Hepatocyte (in vitro differentiated cells): Measurements from ENCODE around the gene RASAL1.

Source experiments
- EZH2 ChIP-seq: fragments of 200-600 bp; sonication (generic); IDR thresholded peaks from 2 replicates; pipeline ENCODE4 v1.6.1; 2016; ENCODE audit warnings: antibody characterized with exemption, mild to moderate bottlenecking, borderline replicate concordance
- EZH2phosphoT487 ChIP-seq: fragments of 200-600 bp; sonication (generic); IDR thresholded peaks from one replicate; pipeline ENCODE4 v1.6.1; 2018; ENCODE audit warnings: antibody characterized with exemption, mild to moderate bottlenecking, low read depth, moderate library complexity; ENCODE audit not compliant: unreplicated experiment, severe bottlenecking
- TF ChIP-seq, protein P1 (sequence below): fragments of 200-600 bp; sonication (generic); IDR thresholded peaks from 2 replicates; pipeline ENCODE4 v1.5.1; 2016; ENCODE audit warnings: antibody characterized with exemption, mild to moderate bottlenecking; ENCODE audit not compliant: poor library complexity

DNA sequence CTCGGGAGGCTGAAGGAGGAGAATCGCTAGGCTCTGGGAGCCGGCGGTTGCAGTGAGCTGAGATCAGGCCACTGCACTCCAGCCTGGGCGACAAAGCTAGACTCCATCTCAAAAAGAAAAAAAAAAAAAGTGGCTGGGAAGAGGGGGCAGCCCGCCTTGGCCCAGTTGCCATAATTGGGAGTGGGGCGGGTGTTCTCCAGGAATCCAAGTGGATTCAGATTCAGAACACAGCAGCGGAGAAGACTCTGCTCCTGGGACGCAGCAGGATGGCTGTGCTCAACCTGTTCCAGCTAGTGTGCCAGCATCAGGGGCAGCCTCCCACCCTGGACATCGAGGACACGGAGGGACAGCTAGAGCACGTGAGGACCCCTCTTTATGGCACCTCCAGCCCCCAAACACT, 19.5 kb upstream of the RASAL1 start:
- TF ChIP-seq, protein P1, sequence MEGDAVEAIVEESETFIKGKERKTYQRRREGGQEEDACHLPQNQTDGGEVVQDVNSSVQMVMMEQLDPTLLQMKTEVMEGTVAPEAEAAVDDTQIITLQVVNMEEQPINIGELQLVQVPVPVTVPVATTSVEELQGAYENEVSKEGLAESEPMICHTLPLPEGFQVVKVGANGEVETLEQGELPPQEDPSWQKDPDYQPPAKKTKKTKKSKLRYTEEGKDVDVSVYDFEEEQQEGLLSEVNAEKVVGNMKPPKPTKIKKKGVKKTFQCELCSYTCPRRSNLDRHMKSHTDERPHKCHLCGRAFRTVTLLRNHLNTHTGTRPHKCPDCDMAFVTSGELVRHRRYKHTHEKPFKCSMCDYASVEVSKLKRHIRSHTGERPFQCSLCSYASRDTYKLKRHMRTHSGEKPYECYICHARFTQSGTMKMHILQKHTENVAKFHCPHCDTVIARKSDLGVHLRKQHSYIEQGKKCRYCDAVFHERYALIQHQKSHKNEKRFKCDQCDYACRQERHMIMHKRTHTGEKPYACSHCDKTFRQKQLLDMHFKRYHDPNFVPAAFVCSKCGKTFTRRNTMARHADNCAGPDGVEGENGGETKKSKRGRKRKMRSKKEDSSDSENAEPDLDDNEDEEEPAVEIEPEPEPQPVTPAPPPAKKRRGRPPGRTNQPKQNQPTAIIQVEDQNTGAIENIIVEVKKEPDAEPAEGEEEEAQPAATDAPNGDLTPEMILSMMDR = no peak
- no peak for TF ChIP-seq EZH2phosphoT487
- TF ChIP-seq EZH2 = no peak
